Body of pancreas (tissue), 4 donors: ENCODE data around the gene GP2. TPM values are rescaled to one million over a fixed set of nuclear protein-coding genes. Genes with fewer than 3 reads are reported as not detected.
A peak's percentile ranks its signal among the peaks of the same experiment; 100 is the strongest.

Experiments used
- ATAC-seq: fragments of 150-250 bp; one replicate; pipeline ENCODE4 v1.9.1; 2016
- DNase-seq, 4 donors: peaks; one replicate each; pipeline ENCODE4 v3.0.0-alpha.2; 2019
- H3K27ac ChIP-seq, 4 donors: fragments of 200-600 bp; sonication (generic); 1 replicate in 3 of 4; 2 replicates in 1 of 4; pipeline versions ENCODE4 v1.5.1 to v1.6.1; 2016 to 2019; ENCODE audit warnings: mild to moderate bottlenecking in 1 of 4, mixed read lengths in 1 of 4, moderate library complexity in 1 of 4
- H3K27me3 ChIP-seq, 2 donors: fragments of 200-600 bp; sonication (generic); one replicate each; pipeline ENCODE4 v1.6.0; 2016; ENCODE audit warnings: mild to moderate bottlenecking in 1 of 2
- H3K36me3 ChIP-seq, 2 donors: fragments of 200-600 bp; sonication (generic); replicated peaks in 1 of 2; 2 replicates each; pipeline ENCODE4 v1.5.1; 2016; ENCODE audit warnings: low read depth in 2 of 2; ENCODE audit not compliant: insufficient read depth in 1 of 2
- H3K4me1 ChIP-seq: fragments of 200-600 bp; sonication (generic); one replicate; pipeline ENCODE4 v1.6.0; 2016
- H3K4me3 ChIP-seq, 2 donors: fragments of 200-600 bp; sonication (generic); 1 replicate in 1 of 2; 2 replicates in 1 of 2; pipeline ENCODE4 v1.5.1; 2016 to 2019
- H3K9me3 ChIP-seq, 3 donors: fragments of 200-600 bp; sonication (generic); 1 replicate in 2 of 3; 2 replicates in 1 of 3; pipeline ENCODE4 v1.5.1; 2016
- POLR2A ChIP-seq, 3 donors: fragments of 450-650 bp; IDR thresholded peaks; one replicate each; pipeline ENCODE4 v1.6.1; 2016; ENCODE audit warnings: antibody characterized with exemption in 3 of 3, mild to moderate bottlenecking in 2 of 3
- WGBS, 2 donors: methylation state at CpG; one replicate each; pipeline ENCODE4 v1.1.5; 2017; 5-methylcytosine and 5-hydroxymethylcytosine counted together
- intact Hi-C: fragments of 100-400 bp; cut with DNase I; formaldehyde crosslinking; loops from one replicate; pipeline ENCODE4 v1.15.1; 2023
- total RNA-seq, 2 donors: library from RNA; depleted of rRNA; stranded (reverse); fragments of >200 nt; gene quantifications; one replicate each; pipeline ENCODE4 v1.1.0, GENCODE V29; 2016
- TF ChIP-seq, protein P1 (sequence below), 7 experiments: fragments of 450-650 bp in 4 of 7; fragments of 200-600 bp in 3 of 7; sonication (generic) in 3 of 7; IDR thresholded peaks; one replicate each; pipeline ENCODE4 v1.5.1; 2016 to 2019; ENCODE audit warnings: antibody characterized with exemption in 7 of 7

Gene GP2
- total RNA-seq, 2 donors from 2014 or later, result 12,053 to 14,662 TPM

DNA sequence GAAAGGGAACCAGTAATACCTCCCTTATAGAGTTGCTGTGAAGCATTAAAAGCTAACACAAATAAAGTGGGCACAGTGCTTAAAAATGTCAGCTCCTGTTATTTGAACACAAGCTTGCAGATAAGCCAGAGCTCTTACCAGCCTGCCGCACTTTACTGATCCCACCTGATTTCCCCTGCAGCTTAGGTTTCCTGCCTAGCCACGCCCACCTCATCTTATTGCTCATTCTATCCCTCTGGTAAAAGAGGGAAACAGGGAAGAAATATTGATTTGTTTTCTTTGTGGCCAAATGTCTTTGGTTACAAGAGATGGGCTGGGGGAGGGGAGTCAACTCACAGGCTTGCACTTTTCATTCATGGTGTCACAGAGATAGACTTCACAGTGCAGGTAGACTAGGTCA lies 9.6 kb upstream of the GP2 start:
- H3K4me3 ChIP-seq, result no peak overlapping the region
- peaks cover 58% of the 10 kb centered on the region for H3K4me1 ChIP-seq
- WGBS, 2 donors, result 31 to 45% methylated on average over 2 of the region's 2 CpGs
- no peaks in the 10 kb centered on the region for H3K36me3 ChIP-seq
- H3K27ac ChIP-seq, result peak overlapping the region; percentile 39 to 59 (median 48)
- intact Hi-C loops, result no loop called here
- ATAC-seq (no peak), DNase-seq (peak in 3 of 4 donors; percentile 48 to 61 (median 55))
- TF ChIP-seq, protein P1, sequence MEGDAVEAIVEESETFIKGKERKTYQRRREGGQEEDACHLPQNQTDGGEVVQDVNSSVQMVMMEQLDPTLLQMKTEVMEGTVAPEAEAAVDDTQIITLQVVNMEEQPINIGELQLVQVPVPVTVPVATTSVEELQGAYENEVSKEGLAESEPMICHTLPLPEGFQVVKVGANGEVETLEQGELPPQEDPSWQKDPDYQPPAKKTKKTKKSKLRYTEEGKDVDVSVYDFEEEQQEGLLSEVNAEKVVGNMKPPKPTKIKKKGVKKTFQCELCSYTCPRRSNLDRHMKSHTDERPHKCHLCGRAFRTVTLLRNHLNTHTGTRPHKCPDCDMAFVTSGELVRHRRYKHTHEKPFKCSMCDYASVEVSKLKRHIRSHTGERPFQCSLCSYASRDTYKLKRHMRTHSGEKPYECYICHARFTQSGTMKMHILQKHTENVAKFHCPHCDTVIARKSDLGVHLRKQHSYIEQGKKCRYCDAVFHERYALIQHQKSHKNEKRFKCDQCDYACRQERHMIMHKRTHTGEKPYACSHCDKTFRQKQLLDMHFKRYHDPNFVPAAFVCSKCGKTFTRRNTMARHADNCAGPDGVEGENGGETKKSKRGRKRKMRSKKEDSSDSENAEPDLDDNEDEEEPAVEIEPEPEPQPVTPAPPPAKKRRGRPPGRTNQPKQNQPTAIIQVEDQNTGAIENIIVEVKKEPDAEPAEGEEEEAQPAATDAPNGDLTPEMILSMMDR (IDR thresholded peaks at IDR 0.05), result no peak
- no peak for TF ChIP-seq POLR2A (IDR thresholded peaks at IDR 0.05)
- H3K9me3 ChIP-seq, result no peaks in the 10 kb centered on the region
- no peaks in the 10 kb centered on the region for H3K27me3 ChIP-seq

DNA sequence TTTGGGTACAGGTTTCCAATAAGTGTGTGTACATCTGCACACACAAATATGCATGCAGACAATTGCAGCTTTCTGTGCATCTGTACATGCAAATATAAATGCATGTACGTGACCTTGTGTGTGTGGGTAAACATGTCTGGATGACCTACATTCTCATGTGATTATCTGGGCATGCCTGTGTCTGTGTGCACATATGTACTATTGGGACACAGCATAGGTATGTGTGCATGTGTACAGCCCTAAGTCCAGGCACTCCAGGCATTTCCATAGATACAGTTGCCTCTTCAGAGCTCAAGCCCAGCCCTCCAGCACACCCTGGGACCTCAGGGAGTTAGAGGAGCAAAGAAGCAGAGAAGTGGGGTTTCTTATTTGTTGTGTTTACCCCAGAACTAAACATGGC lies 7.1 kb upstream of the GP2 start:
- Histone ChIP-seq H3K9me3 (no peaks in the 10 kb centered on the region), H3K4me1 (peaks cover 83% of the 10 kb centered on the region), H3K4me3 (no peak overlapping the region), H3K27ac (peak overlapping the region in 3 of 4 donors; percentile 94 to 97 (median 97)), H3K27me3 (no peaks in the 10 kb centered on the region), H3K36me3 (no peaks in the 10 kb centered on the region)
- 54 to 60% methylated on average over 1 of the region's 1 CpG for WGBS, 2 donors
- ATAC-seq, result no peak
- TF ChIP-seq, protein P1 (IDR thresholded peaks at IDR 0.05), result no peak
- TF ChIP-seq POLR2A (IDR thresholded peaks at IDR 0.05), result no peak
- no peak for DNase-seq
- intact Hi-C loops, result no loop called here

DNA sequence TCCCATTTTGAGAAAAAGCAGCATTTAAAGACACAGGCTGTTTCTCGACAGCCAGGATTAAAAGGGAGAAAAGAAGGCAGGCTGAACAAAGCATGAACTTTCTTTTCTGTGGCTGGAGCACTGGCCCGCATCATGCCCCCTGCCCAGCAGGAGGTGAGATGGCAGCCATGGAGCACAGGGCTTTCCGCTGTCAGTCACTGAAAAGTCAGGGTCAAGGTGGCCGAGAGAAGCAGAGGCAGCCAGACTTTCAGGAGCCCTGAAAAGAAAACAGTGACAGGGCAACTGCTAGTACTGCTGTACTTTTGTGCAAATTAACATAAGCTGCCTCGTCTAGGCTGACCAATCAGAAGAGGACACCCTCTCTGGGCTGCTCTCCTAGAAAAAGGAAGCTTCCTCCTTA lies 5.8 kb upstream of the GP2 start:
- ATAC-seq (peak; percentile 41), DNase-seq (peak; percentile 67 to 78 (median 72))
- no peak overlapping the region for H3K4me3 ChIP-seq
- intact Hi-C loops, result no loop called here
- no peaks in the 10 kb centered on the region for H3K36me3 ChIP-seq
- 25 to 41% methylated on average over 5 of the region's 5 CpGs for WGBS, 2 donors
- TF ChIP-seq POLR2A (IDR thresholded peaks at IDR 0.05), result peak in 1 of 3 donors; percentile 15
- TF ChIP-seq, protein P1 (IDR thresholded peaks at IDR 0.05), result no peak
- H3K4me1 ChIP-seq, result peaks cover 96% of the 10 kb centered on the region
- peak overlapping the region; percentile 94 to 97 (median 96) for H3K27ac ChIP-seq
- H3K27me3 ChIP-seq, result no peaks in the 10 kb centered on the region
- H3K9me3 ChIP-seq, result no peaks in the 10 kb centered on the region

DNA sequence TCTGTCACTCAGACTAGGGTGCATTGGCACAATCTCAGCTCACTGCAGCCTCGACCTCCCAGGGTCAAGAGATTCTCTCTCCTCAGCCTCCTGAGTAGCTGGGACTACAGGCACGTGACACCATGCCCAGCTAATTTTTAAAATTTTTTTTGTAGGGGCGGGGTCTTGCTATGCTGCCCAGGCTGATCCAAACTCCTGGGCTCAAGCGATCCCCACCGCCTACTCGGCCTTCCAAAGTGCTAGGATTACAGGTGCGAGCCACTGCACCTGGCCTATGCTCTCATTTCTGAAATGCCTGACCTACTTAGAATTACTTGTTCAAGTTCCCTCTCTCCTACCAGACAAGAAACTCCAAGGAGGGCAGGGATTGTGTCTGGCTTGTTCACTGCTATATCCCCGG lies 5.1 kb upstream of the GP2 start:
- Histone ChIP-seq H3K36me3 (no peaks in the 10 kb centered on the region), H3K9me3 (no peaks in the 10 kb centered on the region), H3K27me3 (no peaks in the 10 kb centered on the region), H3K4me1 (peaks cover 99% of the 10 kb centered on the region), H3K4me3 (no peak overlapping the region), H3K27ac (peak overlapping the region; percentile 94 to 97 (median 96))
- 44 to 55% methylated on average over 8 of the region's 8 CpGs for WGBS, 2 donors
- DNase-seq (peak in 3 of 4 donors; percentile 72 to 81 (median 74)), ATAC-seq (peak; percentile 42)
- TF ChIP-seq, protein P1 (IDR thresholded peaks at IDR 0.05), result no peak
- peak in 2 of 3 donors; percentile 40 to 41 for TF ChIP-seq POLR2A (IDR thresholded peaks at IDR 0.05)
- intact Hi-C loops, result no loop called here

DNA sequence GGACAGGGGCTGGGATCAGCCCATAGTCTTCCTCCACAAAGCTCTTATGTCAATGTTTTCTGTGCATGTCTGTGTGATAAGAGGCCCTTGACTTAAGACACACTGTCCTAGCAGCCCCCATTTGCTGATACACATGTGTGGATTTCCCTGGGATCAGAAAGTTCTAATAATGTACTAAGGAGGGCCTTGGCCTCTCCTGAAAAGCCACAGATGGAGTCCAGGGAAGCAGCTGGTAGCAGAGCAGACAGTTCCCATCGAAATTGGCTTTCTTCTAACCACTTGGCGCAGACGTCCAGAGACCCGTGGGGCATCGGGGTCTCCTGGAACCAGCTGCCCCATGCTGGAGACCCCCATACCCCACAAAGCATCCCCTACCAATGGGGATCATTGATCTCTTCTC lies 4.3 kb upstream of the GP2 start:
- intact Hi-C loops, result no loop called here
- peak; percentile 78 to 90 (median 82) for DNase-seq
- ATAC-seq, result peak; percentile 53
- 44 to 54% methylated on average over 5 of the region's 5 CpGs for WGBS, 2 donors
- Histone ChIP-seq H3K27me3 (no peaks in the 10 kb centered on the region), H3K27ac (peak overlapping the region; percentile 94 to 97 (median 96)), H3K36me3 (no peaks in the 10 kb centered on the region), H3K4me1 (peaks cover 99% of the 10 kb centered on the region), H3K4me3 (no peak overlapping the region), H3K9me3 (no peaks in the 10 kb centered on the region)
- TF ChIP-seq POLR2A (IDR thresholded peaks at IDR 0.05), result peak in 2 of 3 donors; percentile 24 to 27
- TF ChIP-seq, protein P1 (IDR thresholded peaks at IDR 0.05), result no peak
